Stimulated activated CD8-positive, alpha-beta memory T cell treated with anti-CD3 and anti-CD28 coated beads, Interleukin-7, amount 100 ng/mL, for 4 hours (primary cell): ENCODE measurements around the gene CHPF2.
A peak's percentile ranks its signal among the peaks of the same experiment; 100 is the strongest.

Experiments
- DNase-seq, 2 donors: peaks; one replicate each; pipeline ENCODE4 v3.0.0-alpha.2; 2020; ENCODE audit warnings: low read depth in 2 of 2

Gene CHPF2, protein sequence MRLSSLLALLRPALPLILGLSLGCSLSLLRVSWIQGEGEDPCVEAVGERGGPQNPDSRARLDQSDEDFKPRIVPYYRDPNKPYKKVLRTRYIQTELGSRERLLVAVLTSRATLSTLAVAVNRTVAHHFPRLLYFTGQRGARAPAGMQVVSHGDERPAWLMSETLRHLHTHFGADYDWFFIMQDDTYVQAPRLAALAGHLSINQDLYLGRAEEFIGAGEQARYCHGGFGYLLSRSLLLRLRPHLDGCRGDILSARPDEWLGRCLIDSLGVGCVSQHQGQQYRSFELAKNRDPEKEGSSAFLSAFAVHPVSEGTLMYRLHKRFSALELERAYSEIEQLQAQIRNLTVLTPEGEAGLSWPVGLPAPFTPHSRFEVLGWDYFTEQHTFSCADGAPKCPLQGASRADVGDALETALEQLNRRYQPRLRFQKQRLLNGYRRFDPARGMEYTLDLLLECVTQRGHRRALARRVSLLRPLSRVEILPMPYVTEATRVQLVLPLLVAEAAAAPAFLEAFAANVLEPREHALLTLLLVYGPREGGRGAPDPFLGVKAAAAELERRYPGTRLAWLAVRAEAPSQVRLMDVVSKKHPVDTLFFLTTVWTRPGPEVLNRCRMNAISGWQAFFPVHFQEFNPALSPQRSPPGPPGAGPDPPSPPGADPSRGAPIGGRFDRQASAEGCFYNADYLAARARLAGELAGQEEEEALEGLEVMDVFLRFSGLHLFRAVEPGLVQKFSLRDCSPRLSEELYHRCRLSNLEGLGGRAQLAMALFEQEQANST

DNA sequence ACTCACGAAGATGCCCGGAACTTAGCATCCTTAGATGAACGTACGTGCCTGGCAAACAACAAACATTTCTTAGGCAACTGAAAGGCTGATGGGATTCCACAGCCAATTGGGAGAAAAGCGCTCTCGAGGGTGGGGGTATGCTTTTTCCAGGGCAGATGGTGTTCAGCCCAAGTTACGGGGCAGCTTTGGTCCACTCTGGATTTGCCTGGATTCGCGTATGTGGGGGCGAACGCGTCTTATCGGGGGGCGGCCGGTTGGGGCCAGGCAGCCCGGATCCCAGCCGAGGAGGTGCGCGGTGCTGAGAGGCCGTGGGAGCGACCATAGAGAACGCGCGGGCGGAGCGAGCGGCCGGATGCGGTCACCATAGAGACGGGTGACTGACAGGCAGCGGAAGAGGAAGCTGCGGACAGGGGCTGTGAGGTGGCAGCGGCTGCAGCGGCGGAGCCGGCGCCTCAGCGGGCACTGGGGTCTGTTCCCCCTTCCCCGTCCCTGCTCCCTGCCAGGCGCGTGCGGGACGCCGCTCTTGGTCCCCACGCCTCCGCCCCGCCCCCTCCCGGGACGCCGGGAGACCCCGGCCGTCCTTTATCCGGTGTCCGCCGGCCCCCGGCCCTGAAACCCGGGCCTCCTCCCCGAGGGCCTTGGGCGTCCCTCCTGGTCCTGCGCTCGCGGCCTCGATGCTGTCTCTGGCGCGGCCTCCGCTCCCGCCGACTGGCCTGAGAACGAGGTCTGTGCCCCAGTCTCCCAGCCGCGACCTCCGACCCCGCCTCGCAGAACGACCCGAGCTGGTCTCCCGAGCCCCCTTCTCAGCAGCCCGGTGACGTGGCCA, at the start of gene CHPF2:
Gene CHPF2 (plus strand): TSS at position 393 of the 826 bp plus-strand sequence. CDS start 1,529 bp downstream, outside the sequence.
- peak; percentile 79 to 89 for DNase-seq

DNA sequence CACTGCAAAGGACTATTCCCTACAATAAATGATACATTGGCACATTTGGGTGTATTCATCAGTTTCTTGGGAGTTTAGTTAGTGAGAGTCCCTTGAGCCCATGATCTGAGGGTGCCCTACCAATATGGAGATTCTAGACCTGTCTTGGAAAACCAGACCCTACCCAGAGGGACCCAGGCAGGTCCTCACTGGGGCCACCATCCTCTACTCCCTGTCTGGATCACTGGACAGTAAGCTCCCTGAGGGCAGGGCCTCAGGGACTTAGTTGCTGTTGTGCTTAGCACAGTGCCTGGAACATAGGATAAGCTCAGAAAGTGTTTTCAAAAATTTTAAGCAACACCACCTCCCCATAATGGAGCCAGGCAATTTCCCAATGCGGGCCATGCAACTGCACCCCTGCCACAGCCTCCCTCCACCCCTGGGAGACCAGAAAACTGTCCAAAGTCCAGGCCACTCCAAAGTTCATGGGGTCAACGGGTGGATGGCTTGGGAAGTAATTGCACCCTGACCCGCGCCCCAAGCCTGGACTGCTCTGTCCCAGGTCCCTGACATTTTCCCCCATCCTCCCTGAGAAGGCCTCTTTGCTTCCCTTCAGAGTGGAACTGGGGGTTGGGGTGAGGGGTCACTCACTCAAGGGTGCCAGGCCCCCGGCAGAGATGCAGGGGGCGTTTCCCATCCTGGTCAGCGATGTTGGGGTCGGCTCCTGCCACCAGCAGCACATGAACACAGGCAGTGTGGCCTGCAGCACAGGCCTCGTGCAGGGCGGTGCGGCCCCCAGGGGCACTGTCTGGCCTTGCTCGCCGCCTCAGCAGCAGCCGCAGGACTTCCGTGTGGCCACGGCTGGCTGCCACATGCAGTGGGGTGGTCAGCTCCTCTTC, 46.3 kb upstream of the CHPF2 start:
- no peak for DNase-seq

DNA sequence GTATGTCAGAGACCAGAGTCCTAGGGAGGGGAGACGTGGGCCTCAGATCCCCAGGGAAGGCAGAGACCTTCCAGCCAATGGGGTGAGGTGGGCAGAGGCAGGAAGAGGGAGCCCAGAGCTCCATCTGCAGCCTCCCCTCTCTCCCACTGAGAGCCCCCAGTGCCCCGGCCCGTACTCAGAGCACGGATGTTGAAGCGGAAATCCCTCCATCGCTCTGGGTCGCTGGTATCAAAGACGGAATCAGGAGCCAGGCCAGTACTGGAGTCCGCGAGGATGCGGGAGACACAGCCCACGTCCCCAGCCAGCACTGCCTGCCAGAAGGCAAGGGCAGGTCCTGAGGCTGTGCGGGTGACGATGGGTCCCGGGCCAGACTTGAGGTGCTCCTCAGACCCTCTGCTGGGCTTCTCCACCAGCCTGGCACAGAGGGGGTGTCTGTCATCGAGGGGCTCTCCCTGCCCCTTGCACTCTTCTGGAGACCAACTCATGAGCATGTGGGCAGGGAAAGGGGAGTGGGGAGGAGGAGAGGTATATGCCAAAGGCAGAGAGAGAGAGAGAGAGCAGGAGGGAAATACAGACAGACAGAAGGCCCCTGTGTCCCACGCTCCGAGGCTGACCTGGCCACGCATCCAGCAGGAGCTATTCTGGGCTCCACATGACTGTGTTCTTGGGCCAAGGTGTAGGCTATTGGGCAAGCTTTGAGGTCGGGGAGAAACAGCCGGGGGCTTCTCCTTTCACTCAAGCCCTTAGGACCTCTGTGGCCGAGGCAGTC, 45.5 kb upstream of the CHPF2 start, which contains the start of gene ASB10:
Gene ASB10 (minus strand): TSS at position 611 of the 769 bp plus-strand sequence. CDS start 120 bp downstream, at position 491.
- DNase-seq: no peak

DNA sequence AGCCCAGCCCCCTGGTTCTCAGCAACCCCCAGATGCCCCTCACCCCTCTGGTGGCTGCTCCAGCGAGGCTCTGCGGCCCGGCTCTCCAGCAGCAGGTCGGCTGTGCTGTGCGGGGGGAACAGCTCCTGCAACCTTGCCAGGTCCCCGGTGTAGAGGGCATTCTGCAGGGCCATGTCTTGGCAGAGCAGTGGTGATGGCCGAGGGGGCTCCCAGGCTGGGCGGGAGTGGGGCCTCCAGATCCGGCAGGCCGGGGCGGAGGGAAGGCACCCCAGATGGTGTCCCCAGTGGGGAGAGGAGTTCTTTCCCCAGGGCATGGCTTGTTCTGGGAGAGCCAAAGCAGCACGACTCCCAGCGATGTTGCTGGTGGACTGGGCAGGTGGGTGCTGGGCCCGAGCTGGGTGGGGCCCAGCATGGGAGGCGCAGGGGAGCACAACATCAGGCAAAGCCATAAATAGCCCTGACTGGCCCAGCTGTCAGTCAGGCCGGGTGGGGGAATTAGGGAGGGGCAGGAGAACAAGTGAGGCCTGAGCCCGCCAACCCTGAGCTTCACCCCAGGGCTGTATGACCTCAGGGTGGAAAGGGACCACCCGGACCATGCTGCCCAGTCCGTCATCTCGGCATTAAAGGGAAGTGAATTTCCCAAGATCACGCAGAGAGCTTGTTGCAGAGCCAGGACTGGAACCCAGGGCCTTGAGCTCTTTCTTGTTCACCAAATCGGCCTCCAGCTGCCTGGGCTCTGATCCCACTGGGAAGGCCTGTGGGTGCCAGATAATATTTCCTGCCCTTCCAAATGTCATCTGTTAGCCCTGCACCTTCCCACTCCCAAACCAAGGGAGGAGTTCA, 44.7 kb upstream of the CHPF2 start:
- no peak for DNase-seq

GRCh38 chr7:151188252-151188542, 44.1 kb upstream of the CHPF2 start:
- no peak for DNase-seq

GRCh38 chr7:151189038-151189437, 43.2 kb upstream of the CHPF2 start:
- DNase-seq: no peak

DNA sequence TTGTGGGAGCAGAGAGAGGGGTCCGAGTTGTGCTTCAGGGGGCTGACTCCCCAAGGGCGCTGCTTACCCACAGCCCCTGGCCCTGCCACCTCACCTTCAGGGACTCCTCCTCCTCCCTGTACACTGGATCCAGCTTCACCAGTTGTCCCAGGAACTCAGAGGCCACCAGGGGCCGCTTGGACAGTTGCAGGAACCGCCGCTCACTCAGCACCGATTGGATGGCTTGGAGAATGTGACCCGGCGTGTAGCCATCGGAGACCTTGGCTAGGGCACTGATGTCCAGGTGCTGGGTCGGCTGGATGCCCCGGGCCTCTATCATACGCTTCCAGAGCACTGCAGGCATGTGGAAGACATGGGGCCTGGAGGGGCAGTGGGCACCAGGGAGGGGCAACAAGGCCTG, 40.7 kb upstream of the CHPF2 start:
- no peak for DNase-seq

DNA sequence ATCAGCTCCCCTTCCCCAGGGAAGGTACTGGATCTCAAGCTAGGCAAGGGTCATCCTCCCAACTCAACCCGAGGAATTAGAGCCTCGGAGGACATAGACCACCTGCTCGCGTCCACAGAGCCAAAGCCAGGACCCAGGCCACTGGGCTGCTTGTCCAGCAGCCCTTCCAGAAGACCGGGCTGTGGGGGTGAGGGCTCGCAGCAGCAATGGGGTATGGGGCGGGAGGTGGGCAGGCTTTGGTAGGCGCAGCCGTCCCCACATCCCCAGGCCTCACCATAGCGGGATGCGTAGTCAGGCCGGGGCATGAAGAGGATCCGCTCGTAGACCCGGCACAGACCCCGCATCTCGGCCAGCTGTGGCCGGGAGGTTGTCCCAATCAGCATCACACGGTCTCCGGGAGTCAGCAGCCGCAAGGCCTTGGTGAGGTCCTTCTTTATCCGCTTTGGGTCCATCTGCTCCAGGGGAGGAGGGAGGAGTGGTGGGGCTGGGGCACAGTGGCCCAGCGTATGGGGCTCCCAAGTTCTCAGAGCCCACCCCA, 40.2 kb upstream of the CHPF2 start:
- DNase-seq: no peak

DNA sequence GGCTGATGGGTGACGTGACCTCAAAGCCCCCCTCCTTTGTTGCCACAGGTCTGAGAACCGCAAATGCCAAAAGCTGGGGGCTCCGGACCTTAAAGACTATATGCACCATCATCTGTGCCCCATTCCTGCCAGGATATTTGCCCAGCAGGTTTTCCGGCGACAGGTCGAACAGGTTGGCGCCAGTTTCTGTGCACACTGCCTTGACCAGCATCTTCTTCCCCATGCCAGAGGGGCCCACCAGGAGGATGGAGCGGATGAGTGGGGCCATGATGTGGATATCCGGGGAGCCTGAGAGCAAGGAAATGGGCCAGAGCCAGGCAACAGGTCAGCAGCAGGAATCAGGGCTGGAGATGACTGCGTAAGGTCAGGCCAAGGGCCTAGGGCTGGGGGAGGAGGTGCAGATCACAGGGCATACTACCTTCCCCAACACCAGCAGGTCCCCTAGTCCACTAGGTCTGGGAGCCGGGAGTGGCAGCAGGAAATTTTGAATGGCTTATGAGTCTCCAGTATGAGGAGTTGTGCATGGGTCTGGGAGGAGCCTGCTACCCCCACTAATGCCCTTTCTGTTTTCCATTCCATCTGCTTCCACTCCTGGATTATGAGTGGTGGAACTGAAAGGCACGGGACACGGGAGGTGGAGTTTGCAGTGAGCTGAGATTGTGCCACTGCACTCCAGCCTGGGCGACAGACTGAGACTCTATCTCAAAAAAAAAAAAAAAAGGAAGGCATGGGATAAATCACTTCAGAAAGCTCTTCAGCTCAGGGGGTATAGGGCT, 38.9 kb upstream of the CHPF2 start:
- no peak for DNase-seq

DNA sequence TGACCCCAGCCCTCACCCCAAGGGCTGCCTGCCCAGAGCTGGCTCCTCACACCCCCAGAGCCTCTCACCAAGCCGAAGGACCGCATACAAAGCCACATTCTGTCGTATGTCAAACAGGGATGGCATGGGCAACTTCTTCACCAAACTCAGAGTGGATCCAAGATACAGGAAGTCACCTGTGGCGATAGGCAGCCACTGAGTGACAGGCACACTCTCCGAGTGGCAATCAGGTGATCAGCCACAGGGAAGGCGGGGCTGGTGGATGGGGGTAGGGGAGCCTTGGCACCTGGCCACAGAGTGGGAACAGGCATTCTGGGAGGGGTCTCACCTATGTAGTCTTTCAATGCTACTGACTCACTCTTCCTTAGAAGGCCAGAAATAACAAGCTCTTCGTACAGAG, 38.1 kb upstream of the CHPF2 start:
- DNase-seq: no peak

- DNase-seq: no peak
These were observed 36.5 kb upstream of the CHPF2 start for GRCh38 chr7:151195616-151196450.

- DNase-seq: no peak
These were observed 34.4 kb upstream of the CHPF2 start for GRCh38 chr7:151197932-151198331.

- no peak for DNase-seq
These were observed 33.1 kb upstream of the CHPF2 start for GRCh38 chr7:151198945-151199848.

DNA sequence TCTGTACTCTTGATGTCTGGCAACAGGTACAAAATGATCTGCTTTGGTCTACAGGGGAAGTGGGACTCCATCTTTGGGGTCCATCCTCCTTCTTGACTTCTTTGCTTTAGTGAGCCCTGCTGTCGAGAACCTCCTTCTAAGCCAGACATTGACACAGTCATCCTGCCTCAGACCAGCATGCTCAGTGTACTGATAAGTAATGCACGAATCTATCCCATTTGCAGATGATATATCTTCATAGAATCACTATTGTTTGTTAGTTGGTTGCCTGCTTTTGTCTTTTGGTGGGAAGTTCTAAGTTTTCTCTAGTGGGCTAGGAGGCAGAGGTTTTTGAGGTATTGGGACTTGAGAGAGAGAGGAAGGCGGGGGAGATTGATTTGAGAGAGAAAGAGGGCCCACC, 30.9 kb upstream of the CHPF2 start:
- DNase-seq: no peak

DNA sequence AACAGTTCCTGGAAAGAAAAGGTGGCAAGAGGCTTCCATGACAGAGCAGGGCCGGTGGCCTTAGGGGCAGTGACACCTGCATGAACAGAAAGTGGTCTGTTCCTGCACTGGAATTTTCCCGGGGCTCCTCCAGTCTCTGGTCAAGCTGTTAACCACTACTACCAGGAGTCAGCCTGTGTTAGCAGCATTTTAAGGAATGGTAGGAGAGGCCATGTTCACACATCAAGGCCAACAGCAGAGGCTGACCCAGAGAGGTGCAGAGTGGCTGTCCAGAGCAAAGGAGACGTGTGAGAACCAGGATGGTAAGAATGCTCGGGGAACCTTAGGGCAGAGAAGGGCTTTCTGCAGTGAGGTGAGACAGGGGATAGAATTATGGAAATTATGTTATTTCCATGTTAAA, 30.5 kb upstream of the CHPF2 start:
- no peak for DNase-seq

DNA sequence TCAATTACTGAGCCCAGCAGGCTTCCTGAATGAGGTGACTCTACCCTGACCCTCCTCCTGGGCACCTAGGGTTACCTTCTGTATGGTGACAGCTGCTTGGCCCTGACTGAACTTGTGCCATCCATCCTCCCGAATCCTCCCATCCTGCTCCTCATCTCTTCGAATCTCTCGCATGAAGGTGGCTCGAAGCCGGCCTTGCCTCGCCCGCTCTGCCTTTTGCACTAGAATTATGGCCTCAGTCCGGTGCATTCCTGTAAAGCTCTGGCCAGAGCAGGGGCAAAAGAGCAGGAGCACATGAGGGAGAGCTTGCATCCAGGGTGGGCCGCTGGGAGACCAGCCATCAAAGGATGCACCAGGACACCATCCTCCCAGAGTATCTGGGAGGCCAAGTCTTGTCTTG, 29.4 kb upstream of the CHPF2 start:
- DNase-seq: no peak
